B cell (primary cell): ENCODE results near the gene CTSD. TPM values are rescaled to one million over a fixed set of nuclear protein-coding genes. Genes with fewer than 3 reads are reported as not detected.

ENCODE experiments used
- ATAC-seq: fragments of 200-7000 bp; cut with Tn5 transposase; one replicate; pipeline ENCODE4 v1.10.0; 2021; ENCODE audit warnings: low read depth, mild to moderate bottlenecking, moderate number of reproducible peaks, moderate library complexity
- CTCF ChIA-PET: fragments of 350-600 bp; sonication (Branson Sonifier 250); formaldehyde crosslinking; loops from one replicate; lab custom pipeline; 2021; ENCODE audit warnings: antibody characterized with exemption, inconsistent platforms; lab: Charles Lee
- POLR2A ChIA-PET: fragments of 350-600 bp; sonication (Branson Sonifier 250); formaldehyde crosslinking; loops from one replicate; lab custom pipeline; 2021; ENCODE audit warnings: antibody characterized with exemption; lab: Charles Lee
- DNase-seq: peaks from one replicate; pipeline ENCODE4 v3.0.0; 2013
- H2AFZ ChIP-seq: 2 replicates; pipeline ENCODE4 v1.6.1; 2012; ENCODE audit warnings: mild to moderate bottlenecking, low read depth, low read length; ENCODE audit not compliant: insufficient read depth, poor library complexity, severe bottlenecking
- H3K27ac ChIP-seq, 2 donors: 1 replicate in 1 of 2; 2 replicates in 1 of 2; pipeline ENCODE4 v1.5.1; 2012 to 2013; ENCODE audit warnings: low read length in 2 of 2, mild to moderate bottlenecking in 2 of 2, moderate library complexity in 1 of 2
- H3K27me3 ChIP-seq, 4 experiments: fragments of 200-600 bp in 1 of 4; sonication (generic) in 1 of 4; replicated peaks in 1 of 4; 1 replicate in 2 of 4; 2 replicates in 2 of 4; pipeline versions ENCODE4 v1.6.1 to v1.7.0; 2013 to 2016; ENCODE audit warnings: low read length in 3 of 4, mild to moderate bottlenecking in 2 of 4, mixed read lengths in 1 of 4, moderate library complexity in 1 of 4; ENCODE audit not compliant: insufficient read depth in 4 of 4, control insufficient read depth in 3 of 4; ENCODE audit errors: control extremely low read depth in 1 of 4
- H3K36me3 ChIP-seq, 2 experiments: replicated peaks in 1 of 2; 1 replicate in 1 of 2; 2 replicates in 1 of 2; pipeline versions ENCODE4 v1.6.1 to v1.7.1; 2013; ENCODE audit warnings: low read length in 1 of 2; ENCODE audit not compliant: insufficient read depth in 2 of 2, control insufficient read depth in 1 of 2; ENCODE audit errors: control extremely low read depth in 1 of 2, extremely low read depth in 1 of 2
- H3K4me1 ChIP-seq, 2 donors: fragments of 200-600 bp in 1 of 2; sonication (generic) in 1 of 2; 1 replicate in 1 of 2; 2 replicates in 1 of 2; pipeline versions ENCODE4 v1.5.1 to v1.6.1; 2013 to 2017; ENCODE audit warnings: low read length in 2 of 2; ENCODE audit not compliant: control insufficient read depth in 2 of 2, insufficient read depth in 2 of 2
- H3K4me2 ChIP-seq: replicated peaks from 2 replicates; pipeline ENCODE3; 2012; ENCODE audit warnings: mild to moderate bottlenecking, low read depth, low read length; ENCODE audit not compliant: poor library complexity, severe bottlenecking
- H3K4me3 ChIP-seq, 5 experiments: fragments of 200-600 bp in 1 of 5; sonication (generic) in 1 of 5; 1 replicate in 3 of 5; 2 replicates in 2 of 5; pipeline versions ENCODE4 v1.5.1 to v1.7.0; 2011 to 2016; ENCODE audit warnings: low read length in 4 of 5, mild to moderate bottlenecking in 4 of 5, low read depth in 2 of 5, control low read depth in 1 of 5, moderate library complexity in 1 of 5; ENCODE audit not compliant: insufficient read depth in 1 of 5; ENCODE audit errors: control extremely low read depth in 1 of 5, extremely low read depth in 1 of 5
- H3K79me2 ChIP-seq: fragments of 200-600 bp; sonication (generic); one replicate; pipeline ENCODE4 v1.6.0; 2016; ENCODE audit warnings: low read length; ENCODE audit not compliant: control insufficient read depth, insufficient read depth
- H3K9ac ChIP-seq: fragments of 200-600 bp; sonication (generic); 2 replicates; pipeline ENCODE4 v1.6.1; 2017; ENCODE audit warnings: mild to moderate bottlenecking, low read length, moderate library complexity
- H3K9me3 ChIP-seq, 3 donors: one replicate each; pipeline versions ENCODE4 v1.6.1 to v1.7.1; 2013; ENCODE audit warnings: low read length in 2 of 3; ENCODE audit not compliant: control insufficient read depth in 2 of 3, insufficient read depth in 1 of 3; ENCODE audit errors: control extremely low read depth in 1 of 3
- H4K20me1 ChIP-seq: 2 replicates; pipeline ENCODE4 v1.6.0; 2012; ENCODE audit warnings: mild to moderate bottlenecking, low read length; ENCODE audit not compliant: insufficient read depth, control insufficient read depth, poor library complexity, severe bottlenecking
- H3K27ac Mint-ChIP-seq: one replicate; pipeline ENCODE4 v1.8.0; 2021; ENCODE audit warnings: mixed read lengths
- H3K27me3 Mint-ChIP-seq: one replicate; pipeline ENCODE4 v1.8.0; 2021; ENCODE audit warnings: mixed read lengths
- H3K4me1 Mint-ChIP-seq: one replicate; pipeline ENCODE4 v1.8.0; 2021; ENCODE audit warnings: mixed read lengths
- H3K4me3 Mint-ChIP-seq: one replicate; pipeline ENCODE4 v1.8.0; 2021; ENCODE audit warnings: mixed read lengths
- H3K9me3 Mint-ChIP-seq: one replicate; pipeline ENCODE4 v1.8.0; 2022; ENCODE audit warnings: mixed read lengths; ENCODE audit not compliant: insufficient read depth
- CTCF ChIP-seq: fragments of 200-600 bp; IDR thresholded peaks from one replicate; pipeline ENCODE4 v1.8.0; 2022; ENCODE audit warnings: antibody characterized with exemption, mild to moderate bottlenecking
- EZH2 ChIP-seq: IDR thresholded peaks from 2 replicates; pipeline ENCODE4 v1.6.1; 2012; ENCODE audit warnings: borderline replicate concordance, low read depth, mild to moderate bottlenecking, moderate library complexity, low read length; ENCODE audit not compliant: insufficient read depth, poor library complexity, severe bottlenecking
- WGBS: methylation state at CpG from one replicate; pipeline ENCODE4 v1.1.5; 2013; ENCODE audit warnings: missing lambda C conversion rate; ENCODE audit not compliant: insufficient coverage; 5-methylcytosine and 5-hydroxymethylcytosine counted together
- intact Hi-C: fragments of 100-400 bp; cut with micrococcal nuclease; formaldehyde crosslinking; loops from one replicate; pipeline ENCODE4 v1.10.0; 2022
- polyA plus RNA-seq: library from polyadenylated mRNA; depleted of rRNA; stranded (reverse); fragments of >200 nt; gene quantifications from 2 replicates; pipeline ENCODE4 v1.2.3, GENCODE V29; 2012
- total RNA-seq, 2 donors: library from RNA; stranded (reverse); fragments of 120-200 nt in 1 of 2; gene quantifications; 1 replicate in 1 of 2; 2 replicates in 1 of 2; pipeline versions ENCODE4 v1.2.3 to v1.2.4, GENCODE V29; 2013 to 2022

The CTSD gene
- total and polyA plus RNA-seq, 2 donors (not counting 1 experiment from before 2014, with no cell fraction given), result 42.2 to 83.5 TPM

DNA sequence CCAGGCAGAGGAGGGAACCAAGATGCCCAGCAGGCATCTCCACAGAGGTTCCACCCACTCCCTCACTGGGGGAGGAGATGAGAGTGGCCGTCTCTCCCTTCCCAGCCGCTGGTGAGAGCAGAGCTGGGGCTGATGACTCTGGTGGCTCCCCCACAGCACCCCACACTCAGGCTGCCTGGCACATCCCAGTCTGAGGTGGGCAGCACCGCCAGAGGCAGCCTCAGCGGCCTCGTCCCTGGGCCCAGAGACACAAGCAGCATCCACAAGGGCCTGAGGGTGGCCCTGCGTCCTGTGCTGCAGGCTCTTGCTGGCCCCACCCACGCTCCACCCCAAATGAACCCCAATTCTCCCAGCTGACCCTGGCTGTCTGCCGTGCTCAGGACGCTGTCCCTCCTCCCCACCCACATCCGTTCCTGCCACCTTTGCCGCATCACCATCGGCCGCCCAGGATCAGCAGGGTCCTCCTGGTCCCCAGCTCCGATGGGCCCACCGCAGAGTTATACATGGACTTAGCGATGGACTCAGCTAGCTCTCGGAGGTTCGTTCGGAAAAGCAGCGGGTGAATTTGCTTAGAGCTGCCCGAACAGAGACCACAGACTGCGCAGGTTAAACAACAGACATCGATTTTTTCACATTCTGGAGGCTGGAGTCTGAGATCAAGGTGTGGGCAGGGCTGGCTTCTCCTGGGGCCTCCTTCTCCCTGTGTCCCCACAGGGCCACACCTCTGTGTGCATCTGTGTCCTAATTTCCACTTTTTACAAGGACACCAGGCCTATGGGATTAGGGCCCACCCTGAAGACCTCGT is 20.2 kb upstream of the CTSD start:
- no peak overlapping the region for H3K4me3 Mint-ChIP-seq
- Histone ChIP-seq H2AFZ (no peak overlapping the region), H3K27me3 (no peaks in the 10 kb centered on the region), H3K36me3 (no peaks in the 10 kb centered on the region), H3K4me1 (peaks cover 0 to 10% of the 10 kb centered on the region in 2 donors), H4K20me1 (no peaks in the 10 kb centered on the region), H3K9me3 (no peaks in the 10 kb centered on the region), H3K4me3 (no peak overlapping the region), H3K9ac (no peak overlapping the region), H3K27ac (no peak overlapping the region), H3K4me2 (no peak overlapping the region), H3K79me2 (no peaks in the 10 kb centered on the region)
- ATAC-seq (no peak), DNase-seq (no peak)
- no peaks in the 10 kb centered on the region for H3K27me3 Mint-ChIP-seq
- WGBS, result 92% methylated on average over 22 of the region's 24 CpGs
- intact Hi-C loops, result no loop called here
- POLR2A ChIA-PET, result no interaction called here
- no peak for TF ChIP-seq EZH2
- TF ChIP-seq CTCF, result no peak
- peaks cover 15% of the 10 kb centered on the region for H3K4me1 Mint-ChIP-seq
- H3K9me3 Mint-ChIP-seq, result no peaks in the 10 kb centered on the region
- CTCF ChIA-PET, result no interaction called here
- H3K27ac Mint-ChIP-seq, result no peak overlapping the region
